Neutrophil (primary cell): ENCODE results near the gene RASEF.
"Not testable (repeated sequence)": the region's sequence is repeated elsewhere in the genome, so short reads cannot be mapped to it uniquely, and the experiment has no call there.

Experiments
- H3K27ac ChIP-seq: fragments of 200-600 bp; sonication (generic); 2 replicates; pipeline ENCODE4 v1.5.1; 2016; ENCODE audit warnings: mild to moderate bottlenecking, moderate library complexity
- H3K27me3 ChIP-seq: fragments of 200-600 bp; sonication (generic); 2 replicates; pipeline ENCODE4 v1.6.0; 2016; ENCODE audit warnings: mild to moderate bottlenecking
- H3K36me3 ChIP-seq: fragments of 200-600 bp; sonication (generic); 2 replicates; pipeline ENCODE4 v1.5.1; 2017
- H3K4me1 ChIP-seq, 2 experiments: fragments of 200-600 bp in 1 of 2; sonication (generic) in 1 of 2; 1 replicate in 1 of 2; 2 replicates in 1 of 2; pipeline versions ENCODE4 v1.5.1 to v1.6.1; 2013 to 2016; ENCODE audit warnings: low read depth in 1 of 2, low read length in 1 of 2, mild to moderate bottlenecking in 1 of 2, moderate library complexity in 1 of 2; ENCODE audit not compliant: control insufficient read depth in 1 of 2, insufficient read depth in 1 of 2
- H3K4me3 ChIP-seq, 2 experiments: fragments of 200-600 bp in 1 of 2; sonication (generic) in 1 of 2; 1 replicate in 1 of 2; 2 replicates in 1 of 2; pipeline ENCODE4 v1.5.1; 2013 to 2016; ENCODE audit warnings: low read depth in 1 of 2, low read length in 1 of 2, mild to moderate bottlenecking in 1 of 2, moderate library complexity in 1 of 2
- H3K9me3 ChIP-seq: fragments of 200-600 bp; sonication (generic); 2 replicates; pipeline ENCODE4 v1.5.1; 2016
- TF ChIP-seq, protein P1 (sequence below): fragments of 200-600 bp; sonication (generic); IDR thresholded peaks from 2 replicates; pipeline ENCODE4 v1.5.1; 2016; ENCODE audit warnings: antibody characterized with exemption

RASEF gene

DNA sequence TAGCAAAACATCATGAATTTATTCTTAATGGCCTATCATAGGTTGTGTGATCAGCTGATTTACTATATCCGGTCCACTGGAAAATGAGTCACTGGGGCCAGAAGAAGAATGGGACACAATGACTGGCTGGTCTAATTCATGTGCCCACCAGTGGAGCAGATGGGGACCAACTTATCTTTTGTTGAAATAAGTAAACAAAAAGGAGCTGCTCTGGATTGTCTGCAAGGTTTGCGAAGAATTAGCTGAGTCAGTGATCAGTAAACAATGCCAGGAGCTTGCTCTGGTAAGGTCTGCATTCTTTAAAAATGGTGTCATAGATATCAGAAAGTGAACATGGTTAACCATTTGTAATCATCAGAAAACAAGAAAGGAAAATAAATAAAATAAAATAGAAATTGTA is 128.0 kb downstream of the RASEF start:
- Histone ChIP-seq H3K9me3 (no peaks in the 10 kb centered on the region), H3K27me3 (no peaks in the 10 kb centered on the region), H3K4me3 (no peak overlapping the region), H3K27ac (no peak overlapping the region), H3K36me3 (no peaks in the 10 kb centered on the region), H3K4me1 (no peaks in the 10 kb centered on the region)
- TF ChIP-seq, protein P1, sequence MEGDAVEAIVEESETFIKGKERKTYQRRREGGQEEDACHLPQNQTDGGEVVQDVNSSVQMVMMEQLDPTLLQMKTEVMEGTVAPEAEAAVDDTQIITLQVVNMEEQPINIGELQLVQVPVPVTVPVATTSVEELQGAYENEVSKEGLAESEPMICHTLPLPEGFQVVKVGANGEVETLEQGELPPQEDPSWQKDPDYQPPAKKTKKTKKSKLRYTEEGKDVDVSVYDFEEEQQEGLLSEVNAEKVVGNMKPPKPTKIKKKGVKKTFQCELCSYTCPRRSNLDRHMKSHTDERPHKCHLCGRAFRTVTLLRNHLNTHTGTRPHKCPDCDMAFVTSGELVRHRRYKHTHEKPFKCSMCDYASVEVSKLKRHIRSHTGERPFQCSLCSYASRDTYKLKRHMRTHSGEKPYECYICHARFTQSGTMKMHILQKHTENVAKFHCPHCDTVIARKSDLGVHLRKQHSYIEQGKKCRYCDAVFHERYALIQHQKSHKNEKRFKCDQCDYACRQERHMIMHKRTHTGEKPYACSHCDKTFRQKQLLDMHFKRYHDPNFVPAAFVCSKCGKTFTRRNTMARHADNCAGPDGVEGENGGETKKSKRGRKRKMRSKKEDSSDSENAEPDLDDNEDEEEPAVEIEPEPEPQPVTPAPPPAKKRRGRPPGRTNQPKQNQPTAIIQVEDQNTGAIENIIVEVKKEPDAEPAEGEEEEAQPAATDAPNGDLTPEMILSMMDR = no peak

DNA sequence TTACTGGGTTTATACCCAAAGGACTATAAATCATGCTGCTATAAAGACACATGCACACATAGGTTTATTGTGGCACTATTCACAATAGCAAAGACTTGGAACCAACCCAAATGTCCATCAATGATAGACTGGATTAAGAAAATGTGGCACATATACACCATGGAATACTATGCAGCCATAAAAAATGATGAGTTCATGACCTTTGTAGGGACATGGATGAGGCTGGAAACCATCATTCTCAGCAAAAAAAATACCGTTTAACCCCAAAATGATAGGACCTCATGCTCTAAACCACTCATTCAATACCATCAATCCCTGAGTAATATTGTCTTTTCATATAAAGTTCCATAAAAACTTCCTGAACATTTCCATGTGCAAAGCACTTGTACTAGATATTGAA is 128.9 kb downstream of the RASEF start:
- H3K36me3 ChIP-seq, H3K27ac ChIP-seq, H3K9me3 ChIP-seq, H3K4me3 ChIP-seq, H3K27me3 ChIP-seq, H3K4me1 ChIP-seq: not testable (repeated sequence)

DNA sequence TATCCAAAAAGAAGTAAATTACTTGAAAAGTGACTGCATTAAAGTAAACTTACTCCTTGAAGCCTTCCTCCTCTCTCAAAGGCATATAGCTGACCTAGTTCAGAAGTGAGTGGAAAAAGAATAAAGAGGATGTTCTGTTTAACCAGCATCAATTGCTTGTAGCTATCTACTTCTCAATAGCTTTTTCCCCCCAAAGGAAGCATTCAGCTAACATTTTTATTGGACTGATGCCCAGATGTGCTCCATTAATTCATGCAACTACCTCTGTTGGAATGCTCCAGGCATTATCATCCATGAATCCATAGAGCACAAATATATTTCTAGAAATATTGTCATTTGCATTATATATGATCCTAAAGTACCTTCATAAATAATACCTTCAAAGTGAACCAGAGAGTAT is 132.8 kb downstream of the RASEF start:
- Histone ChIP-seq H3K4me3 (no peak overlapping the region), H3K27ac (no peak overlapping the region), H3K27me3 (no peaks in the 10 kb centered on the region), H3K36me3 (no peaks in the 10 kb centered on the region), H3K4me1 (no peaks in the 10 kb centered on the region), H3K9me3 (no peaks in the 10 kb centered on the region)
- TF ChIP-seq, protein P1 = no peak
